Measurements from ENCODE around the gene ARHGAP33. TPM values are rescaled to one million over a fixed set of nuclear protein-coding genes. Genes with fewer than 3 reads are reported as not detected.

ARHGAP33 gene
- total RNA-seq, 1 donor, result 7.4 TPM

- H3K4me3 ChIP-seq (ENCODE audit: low read depth, low read length), result peak within 1 kb of the TSS; percentile 91
- TF ChIP-seq CTCF (IDR thresholded peaks at IDR 0.05; ENCODE audit: insufficient read depth, low read length), result no peak
- DNase-seq (ENCODE audit: low read depth), result peak; percentile 49
Observed at GRCh38 chr19:35756377-35757230, 18.8 kb upstream of the ARHGAP33 start, which contains the start of gene HSPB6. Gene HSPB6 (minus strand): TSS chr19:35757029. CDS start chr19:35757008, 21 bp downstream.

GRCh38 chr19:35757231-35757748 is 18.1 kb upstream of the ARHGAP33 start:
- peak; percentile 100 for DNase-seq (ENCODE audit: low read depth)
- peak overlapping the region; percentile 91 for H3K4me3 ChIP-seq (ENCODE audit: low read depth, low read length)
- no peak for TF ChIP-seq CTCF (IDR thresholded peaks at IDR 0.05; ENCODE audit: insufficient read depth, low read length)

GRCh38 chr19:35757749-35758608 is 17.4 kb upstream of the ARHGAP33 start, which contains the start of gene PROSER3:
Gene PROSER3 (plus strand): TSS chr19:35758176. CDS start chr19:35758216, 40 bp downstream.
- peak; percentile 100 for DNase-seq (ENCODE audit: low read depth)
- H3K4me3 ChIP-seq (ENCODE audit: low read depth, low read length), result peak within 1 kb of the TSS; percentile 100
- TF ChIP-seq CTCF (IDR thresholded peaks at IDR 0.05; ENCODE audit: insufficient read depth, low read length), result no peak

- no peak for TF ChIP-seq CTCF (IDR thresholded peaks at IDR 0.05; ENCODE audit: insufficient read depth, low read length)
- H3K4me3 ChIP-seq (ENCODE audit: low read depth, low read length), result no peak overlapping the region
- DNase-seq (ENCODE audit: low read depth), result no peak
Observed at GRCh38 chr19:35759697-35760096, 15.7 kb upstream of the ARHGAP33 start.

GRCh38 chr19:35760711-35761349 is 14.5 kb upstream of the ARHGAP33 start:
- TF ChIP-seq CTCF (IDR thresholded peaks at IDR 0.05; ENCODE audit: insufficient read depth, low read length), result no peak
- DNase-seq (ENCODE audit: low read depth), result no peak
- no peak overlapping the region for H3K4me3 ChIP-seq (ENCODE audit: low read depth, low read length)

Measured in fibroblast of the aortic adventitia (primary cell).